NCI-H460 (cell line): ENCODE data around the gene EP400. TPM values are rescaled to one million over a fixed set of nuclear protein-coding genes. Genes with fewer than 3 reads are reported as not detected.
A peak's percentile ranks its signal among the peaks of the same experiment; 100 is the strongest.

Experiments used
- DNase-seq: peaks from one replicate; pipeline ENCODE4 v3.0.0-alpha.2; 2016; ENCODE audit warnings: low read depth; ENCODE audit errors: extremely low read depth
- total RNA-seq: library from RNA; depleted of rRNA; stranded (reverse); fragments of >200 nt; shearing (Covaris generic); gene quantifications from 2 replicates; pipeline ENCODE4 v1.2.3, GENCODE V29; 2014

Gene EP400
- total RNA-seq, 1 experiment from 2014 or later, result 12.5 TPM

DNA sequence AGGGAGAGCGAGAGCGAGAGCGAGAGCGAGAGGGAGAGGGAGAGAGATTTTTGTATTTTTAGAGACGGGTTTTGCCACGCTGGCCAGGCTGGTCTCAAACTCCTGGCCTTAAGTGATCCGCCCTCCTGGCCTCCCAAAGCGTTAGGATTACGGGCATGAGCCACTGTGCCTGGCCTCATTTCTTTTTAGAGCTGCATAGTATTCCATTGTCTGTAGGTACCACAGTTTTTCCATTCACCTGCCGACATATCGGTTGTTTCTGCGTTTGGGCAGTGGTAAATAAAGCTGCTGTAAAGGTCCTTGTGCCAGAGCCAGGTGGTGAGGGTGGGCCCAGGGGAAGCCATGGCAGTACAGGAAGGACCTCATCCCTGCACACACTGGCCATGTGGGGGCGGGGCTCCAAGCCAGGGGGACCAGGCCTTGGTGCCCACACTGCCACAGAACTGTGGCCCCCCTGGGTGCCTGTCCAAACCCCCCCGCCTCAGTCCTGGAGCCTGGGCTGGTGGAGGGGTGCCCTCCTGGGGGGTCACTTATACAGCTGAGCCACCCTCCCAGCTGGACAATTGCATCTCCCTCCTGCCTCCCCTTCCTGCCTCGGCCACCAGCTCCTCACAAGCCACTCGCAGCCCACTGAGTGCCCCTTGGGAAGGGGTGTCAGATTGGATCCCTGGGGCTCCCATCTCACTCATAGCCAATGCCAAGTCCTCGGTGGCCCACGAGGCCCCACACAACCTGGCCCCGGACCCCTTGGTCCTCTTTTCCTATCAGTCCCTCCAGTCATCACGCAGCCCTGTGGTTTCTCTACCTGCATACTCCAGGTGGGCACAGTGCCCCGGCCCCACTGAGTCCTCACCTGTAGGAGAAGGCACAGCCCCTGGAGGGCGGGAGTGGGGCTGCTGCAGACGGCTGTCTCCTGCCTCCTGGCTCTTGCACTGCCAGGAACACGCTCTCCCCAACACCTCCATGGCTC is 22.3 kb upstream of the EP400 start:
- DNase-seq, result no peak

DNA sequence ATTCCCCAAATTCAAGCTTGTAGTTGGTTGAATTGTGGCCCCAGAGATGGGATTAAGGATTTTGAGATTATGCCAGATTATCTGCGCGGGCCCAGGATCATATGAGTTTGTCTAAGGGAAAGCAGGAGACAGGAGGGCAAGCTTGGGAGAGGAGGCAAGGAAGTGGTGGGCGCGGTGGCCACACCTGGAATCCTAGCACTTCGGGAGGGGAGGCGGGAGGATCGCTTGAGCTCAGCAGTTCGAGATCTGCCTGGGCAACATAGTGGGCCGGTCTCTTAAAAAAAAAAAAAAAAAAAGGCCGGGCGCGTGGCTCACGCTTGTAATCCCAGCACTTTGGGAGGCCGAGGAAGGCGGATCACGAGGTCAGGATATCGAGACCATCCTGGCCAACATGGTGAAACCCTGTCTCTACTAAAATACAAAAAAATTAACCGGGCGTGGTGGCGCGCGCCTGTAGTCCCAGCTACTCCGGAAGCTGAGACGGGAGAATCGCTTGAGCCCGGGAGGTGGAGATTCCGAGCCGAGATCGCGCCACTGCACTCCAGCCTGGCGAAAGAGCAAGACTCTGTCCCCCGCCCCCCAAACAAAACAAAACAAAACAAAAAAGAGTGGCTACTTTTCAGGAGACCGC is 21.5 kb upstream of the EP400 start:
- DNase-seq, result no peak

DNA sequence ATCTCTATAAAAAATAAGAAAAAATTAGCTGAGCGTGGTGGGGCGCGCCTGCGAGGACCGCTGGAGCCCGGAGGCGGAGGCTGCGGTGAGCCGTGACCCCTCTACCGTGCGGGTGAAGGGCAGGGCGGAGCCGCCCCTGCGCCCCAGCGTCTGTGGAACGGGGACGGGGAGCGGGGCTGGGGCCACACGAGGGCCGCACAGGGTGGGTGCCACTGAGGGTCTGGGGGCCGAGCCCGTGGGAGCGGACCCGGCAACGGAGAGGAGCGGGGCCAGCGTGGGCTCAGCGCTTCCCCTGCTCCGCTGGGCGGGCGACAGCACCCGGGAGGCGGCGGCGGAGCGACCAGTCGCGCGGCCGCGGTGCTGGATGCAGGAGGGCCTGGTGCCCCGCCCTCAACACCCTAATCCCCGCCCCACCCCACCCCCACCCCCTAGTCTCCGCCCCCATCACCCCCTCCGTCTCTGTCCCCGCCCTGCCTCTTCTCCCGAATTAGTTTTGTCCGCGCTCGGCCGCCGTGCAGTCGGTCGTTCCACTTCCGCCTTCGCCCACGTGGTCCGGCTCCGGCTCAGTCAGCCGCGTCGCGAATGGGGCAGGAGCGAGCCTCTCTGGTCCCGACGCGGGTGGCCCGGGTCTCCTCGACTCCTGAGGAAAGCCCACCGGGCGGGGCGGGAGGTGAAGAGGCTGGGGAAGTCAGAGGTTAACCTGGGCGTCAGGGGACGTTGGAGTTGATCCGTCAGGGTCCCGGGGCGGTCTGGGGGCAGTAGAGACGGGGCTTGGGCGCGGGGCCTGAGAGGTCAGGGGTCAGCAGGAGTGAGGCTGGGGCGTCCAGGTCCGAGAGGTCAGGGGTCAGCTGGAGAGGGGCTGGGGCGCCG is 20.8 kb upstream of the EP400 start, which contains the start of gene PUS1:
TSS of gene PUS1 (plus strand) at position 566 of the 870 bp plus-strand sequence. CDS start 447 bp downstream, outside the sequence.
- peak; percentile 94 for DNase-seq

DNA sequence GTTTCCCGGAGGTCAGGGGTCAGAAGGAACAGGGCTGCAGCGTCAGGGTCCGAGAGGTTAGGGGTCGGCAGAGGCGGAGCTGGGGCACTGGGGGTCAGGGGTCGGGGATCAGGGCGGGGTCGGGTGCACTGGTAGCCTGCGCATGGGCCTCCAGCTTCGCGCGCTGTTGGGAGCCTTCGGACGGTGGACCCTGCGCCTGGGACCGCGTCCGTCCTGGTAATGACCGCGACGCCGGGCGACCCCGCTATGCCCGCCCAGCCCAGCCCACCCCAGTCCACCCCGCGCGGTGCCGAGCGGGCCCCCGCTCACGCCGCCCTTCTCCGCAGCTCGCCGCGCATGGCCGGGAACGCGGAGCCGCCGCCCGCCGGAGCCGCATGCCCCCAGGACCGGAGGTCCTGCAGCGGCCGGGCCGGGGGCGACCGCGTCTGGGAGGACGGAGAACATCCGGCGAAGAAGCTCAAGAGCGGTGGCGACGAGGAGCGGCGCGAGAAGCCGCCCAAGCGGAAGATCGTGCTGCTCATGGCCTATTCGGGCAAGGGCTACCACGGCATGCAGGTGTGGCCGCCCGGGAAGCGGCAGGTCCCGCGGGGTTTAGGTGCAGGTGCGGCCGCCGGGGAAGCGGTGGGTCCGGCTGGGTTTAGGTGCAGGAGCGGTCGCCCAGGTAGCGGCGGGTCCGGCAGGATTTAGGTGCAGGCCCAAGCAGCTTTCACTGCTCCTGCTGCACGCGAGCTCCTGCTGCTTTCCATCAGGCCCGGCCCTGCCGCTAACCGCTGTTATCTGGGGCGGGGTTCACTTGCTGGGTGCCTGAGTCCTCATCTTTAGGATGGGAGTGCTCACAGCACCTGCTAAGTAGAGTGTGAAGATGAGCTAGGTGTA is 19.9 kb upstream of the EP400 start:
- no peak for DNase-seq

DNA sequence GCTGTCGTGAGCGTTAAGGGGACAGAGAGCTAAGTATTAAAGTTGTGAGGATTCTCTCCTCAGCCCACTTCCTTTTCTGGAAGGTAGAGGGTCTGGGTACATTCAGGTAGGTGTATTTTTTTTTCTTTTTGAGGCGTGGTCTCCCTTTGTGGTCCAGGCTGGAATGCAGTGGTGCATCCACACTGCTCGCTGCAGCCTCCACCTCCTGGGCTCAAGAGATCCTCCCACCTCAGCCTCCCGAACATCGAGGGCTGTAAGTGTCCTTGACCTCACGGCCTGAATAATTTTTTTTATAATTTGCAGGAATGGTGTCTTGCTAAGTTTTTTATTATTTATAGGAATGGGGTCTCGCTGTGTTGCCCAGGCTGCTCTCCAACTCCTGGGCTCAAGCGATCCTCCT is 19.2 kb upstream of the EP400 start:
- DNase-seq, result no peak

DNA sequence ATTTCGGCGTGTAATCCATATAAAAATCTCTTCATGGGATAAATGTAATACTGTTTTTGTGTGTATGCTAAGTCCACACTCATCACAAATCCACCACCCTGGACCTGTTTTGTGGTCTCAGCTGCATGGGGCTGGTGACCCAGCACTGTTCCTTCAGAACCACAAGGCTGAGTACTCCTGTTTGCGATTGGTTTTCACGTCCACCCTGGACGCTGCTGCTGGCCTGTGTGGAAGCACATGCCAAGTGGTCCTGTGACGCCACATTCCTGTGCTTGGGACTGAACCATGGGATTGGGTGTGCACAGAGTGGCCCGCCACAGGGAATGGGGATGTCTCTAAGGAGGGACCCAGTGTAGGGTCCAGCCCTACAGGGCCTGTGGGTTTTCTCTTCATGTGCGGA is 16.4 kb upstream of the EP400 start:
- DNase-seq, result no peak

DNA sequence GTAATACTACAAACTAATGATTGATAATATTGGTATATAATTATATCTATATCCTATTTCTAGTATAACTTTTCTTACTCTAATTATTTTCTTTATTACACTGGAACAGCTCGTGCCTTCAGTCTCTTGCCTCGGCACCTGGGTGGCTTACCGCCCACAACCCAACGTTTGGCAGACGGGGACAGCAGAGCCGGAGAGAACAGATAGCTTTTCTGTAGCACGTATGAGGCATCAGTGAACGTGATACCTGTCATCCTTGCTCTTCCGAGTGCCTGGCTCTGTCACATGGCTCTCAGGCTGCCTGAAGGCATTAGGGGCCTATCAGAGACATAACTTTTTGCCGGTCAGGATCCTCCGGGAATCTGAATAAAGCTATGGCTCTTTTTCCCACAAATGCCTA is 15.2 kb upstream of the EP400 start:
- DNase-seq, result no peak

DNA sequence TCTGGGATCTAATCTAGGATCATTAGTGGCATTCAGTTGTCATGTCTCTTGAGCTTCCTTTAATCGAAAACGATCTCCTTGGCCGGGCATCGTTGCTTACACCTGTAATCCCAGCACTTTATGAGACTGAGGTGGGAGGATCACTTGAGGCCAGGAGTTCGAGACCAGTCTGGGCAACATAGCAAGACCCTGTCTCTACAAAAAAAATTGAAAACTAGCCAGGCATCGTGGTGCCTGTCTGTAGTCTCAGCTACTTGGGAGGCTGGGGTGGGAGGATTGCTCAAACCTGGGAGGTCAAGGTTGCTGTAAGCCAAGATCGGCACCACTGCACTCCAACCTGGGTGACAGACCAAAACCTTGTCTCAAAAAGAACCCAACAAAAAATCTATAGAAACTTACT is 11.7 kb upstream of the EP400 start:
- no peak for DNase-seq

DNA sequence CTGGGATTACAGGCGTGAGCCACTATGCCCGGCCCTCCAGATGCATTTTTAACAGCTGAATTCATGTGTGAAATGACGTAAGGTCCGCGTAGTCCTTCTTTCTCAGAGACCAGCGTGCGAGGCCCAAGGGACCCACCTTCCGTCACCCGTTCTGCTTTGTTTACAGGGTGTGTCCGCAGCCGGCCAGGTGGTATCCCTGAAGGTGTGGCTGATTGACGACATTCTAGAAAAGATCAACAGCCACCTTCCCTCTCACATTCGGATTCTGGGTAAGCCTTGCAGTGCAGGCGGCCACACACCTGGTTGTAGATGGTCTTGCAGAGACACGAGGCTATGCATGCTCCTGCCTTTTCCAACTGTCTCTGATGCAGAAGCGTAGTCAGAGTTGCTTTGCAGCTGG is 10.7 kb upstream of the EP400 start:
- no peak for DNase-seq

DNA sequence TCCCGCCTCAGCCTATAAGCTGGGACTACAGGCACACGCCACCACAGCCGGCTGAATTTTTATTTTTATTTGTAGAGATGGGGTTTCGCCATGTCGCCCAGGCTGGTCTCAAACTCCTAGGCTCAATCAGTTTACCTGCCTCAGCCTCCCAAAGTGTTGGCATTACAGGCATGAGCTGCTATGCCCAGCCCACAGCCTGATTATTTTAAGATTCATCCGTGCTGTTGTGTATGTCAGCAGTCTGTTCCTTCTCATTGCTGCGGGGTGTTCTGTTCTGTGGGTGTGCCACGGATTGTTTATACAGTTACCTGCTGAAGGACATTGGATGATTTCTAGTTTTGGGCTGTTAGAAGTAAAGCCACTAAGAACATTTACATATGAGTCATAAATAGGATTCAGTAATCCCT is 9.6 kb upstream of the EP400 start:
- no peak for DNase-seq

DNA sequence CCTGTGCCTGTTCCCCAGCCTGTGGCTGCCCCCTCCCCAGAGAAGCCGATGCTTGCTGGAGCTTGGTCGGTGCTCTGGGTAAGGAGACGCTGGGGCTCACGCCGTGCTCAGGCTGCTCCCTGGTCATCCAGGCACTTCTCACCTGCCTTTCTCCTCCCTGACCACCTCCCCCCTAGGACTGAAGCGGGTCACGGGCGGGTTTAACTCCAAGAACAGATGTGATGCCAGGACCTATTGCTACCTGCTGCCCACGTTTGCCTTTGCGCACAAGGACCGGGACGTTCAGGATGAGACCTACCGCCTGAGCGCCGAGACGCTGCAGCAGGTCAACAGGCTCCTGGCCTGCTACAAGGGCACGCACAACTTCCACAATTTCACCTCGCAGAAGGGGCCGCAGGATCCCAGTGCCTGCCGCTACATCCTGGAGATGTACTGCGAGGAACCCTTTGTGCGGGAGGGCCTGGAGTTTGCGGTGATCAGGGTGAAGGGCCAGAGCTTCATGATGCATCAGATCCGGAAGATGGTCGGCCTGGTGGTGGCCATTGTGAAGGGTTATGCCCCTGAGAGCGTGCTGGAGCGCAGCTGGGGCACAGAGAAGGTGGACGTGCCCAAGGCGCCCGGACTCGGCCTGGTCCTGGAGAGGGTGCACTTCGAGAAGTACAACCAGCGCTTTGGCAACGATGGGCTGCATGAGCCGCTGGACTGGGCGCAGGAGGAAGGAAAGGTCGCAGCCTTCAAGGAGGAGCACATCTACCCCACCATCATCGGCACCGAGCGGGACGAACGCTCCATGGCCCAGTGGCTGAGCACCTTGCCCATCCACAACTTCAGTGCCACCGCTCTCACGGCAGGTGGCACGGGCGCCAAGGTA is 8.4 kb upstream of the EP400 start:
- no peak for DNase-seq

DNA sequence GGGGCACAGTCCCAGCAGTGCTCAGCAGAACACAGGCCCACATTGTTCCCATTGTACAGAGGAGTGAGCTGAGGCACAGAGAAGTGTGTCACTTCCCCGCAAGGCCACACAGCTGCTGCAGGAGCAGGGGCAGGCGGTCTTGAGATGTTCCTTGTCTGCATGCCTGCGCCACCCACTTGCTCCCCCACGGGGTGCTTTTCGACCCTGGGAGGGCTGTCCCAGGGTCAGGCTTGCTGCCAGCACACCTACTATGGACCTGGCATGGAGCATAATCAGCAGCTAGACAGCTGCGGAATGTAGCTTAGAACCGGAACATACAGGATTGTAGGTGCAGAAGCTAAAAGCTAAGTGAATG is 7.8 kb upstream of the EP400 start:
- no peak for DNase-seq

DNA sequence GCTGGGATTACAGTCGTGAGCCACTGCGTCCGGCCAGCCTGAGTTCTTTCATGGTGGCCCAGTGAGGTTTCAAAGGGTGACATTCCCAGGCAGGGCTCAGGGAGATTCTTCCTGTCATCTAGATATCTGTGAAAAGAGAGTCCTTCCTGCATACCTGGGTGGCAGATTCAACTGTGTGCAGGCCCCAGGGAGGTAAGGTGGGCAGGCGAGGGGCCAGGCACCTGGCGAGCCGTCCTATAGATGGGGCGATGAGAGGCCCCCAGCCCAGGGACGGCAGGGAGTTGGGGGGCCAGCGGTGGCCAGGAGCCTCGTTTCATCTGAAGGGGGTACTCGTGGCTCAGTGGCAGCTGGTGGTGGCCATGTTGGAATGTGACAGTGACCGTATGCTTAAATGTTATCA is 7.1 kb upstream of the EP400 start:
- no peak for DNase-seq

DNA sequence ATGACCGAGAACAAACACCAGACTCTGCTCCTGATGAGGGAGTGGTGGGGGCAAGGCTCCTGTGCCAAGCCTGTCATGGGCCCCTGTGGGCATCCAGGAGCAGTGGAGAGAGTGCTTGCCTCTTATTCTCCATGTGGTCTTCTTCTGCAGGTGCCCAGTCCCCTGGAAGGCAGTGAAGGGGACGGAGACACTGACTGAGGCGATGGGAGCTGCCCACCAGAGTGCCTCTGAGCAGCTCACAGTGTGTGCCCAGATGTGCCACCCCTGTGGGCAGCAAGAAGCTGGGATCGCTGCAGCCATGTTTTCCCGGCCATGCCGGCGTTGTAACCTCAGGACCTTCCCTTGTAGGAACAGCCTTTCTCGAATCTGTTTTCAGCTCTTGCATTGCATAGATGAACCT is 6.4 kb upstream of the EP400 start:
- DNase-seq, result no peak

DNA sequence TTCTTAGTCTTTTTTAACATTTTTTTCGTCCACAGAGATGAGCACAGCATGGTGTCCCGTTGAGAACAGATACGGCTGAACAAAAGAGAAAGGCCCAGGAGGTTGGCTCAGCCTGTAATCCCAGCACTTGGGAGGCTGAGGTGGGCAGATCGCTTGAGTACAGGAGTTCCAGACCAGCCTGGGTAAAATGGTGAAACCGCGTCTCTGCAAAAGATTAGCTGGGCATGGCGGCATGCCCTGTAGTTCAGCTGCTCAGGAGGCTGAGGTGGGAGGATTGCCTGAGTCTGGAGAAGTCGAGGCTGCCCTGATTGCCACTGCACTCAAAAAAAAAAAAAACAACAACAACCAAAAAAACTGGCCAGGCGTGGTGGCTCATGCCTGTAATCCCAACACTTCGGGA is 5.9 kb upstream of the EP400 start:
- DNase-seq, result no peak

DNA sequence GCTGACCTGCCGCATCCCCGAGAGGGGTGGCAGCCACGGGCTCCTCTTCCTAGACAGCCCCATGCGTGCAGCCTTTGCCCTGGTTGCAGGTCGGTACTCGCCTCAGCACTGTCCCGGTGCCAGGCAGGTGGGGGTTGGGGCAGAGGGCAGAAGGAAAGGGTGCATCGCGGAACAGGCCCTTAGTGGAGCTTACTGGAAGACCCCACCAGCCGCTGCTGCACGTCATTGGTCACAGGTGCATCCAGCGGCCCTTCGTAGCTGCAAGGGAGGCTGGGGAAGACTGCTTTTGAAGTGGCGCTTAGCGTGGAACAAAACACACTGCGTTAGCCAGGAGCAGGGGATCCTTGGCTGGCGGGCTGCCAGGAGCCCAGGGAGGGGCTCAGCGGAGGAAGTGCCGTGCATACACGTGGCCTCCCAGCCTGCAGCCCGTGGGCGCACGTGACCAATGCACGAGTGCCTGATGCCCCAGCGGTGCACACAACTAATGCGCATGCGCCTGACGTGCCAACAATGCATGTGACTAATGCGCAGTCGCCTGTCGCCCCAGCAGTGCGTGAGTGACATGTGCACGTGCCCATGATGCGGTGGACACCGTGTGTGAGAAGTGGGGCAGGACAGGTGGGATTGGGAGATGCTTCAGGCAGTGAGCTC is 5.0 kb upstream of the EP400 start:
- DNase-seq, result no peak

DNA sequence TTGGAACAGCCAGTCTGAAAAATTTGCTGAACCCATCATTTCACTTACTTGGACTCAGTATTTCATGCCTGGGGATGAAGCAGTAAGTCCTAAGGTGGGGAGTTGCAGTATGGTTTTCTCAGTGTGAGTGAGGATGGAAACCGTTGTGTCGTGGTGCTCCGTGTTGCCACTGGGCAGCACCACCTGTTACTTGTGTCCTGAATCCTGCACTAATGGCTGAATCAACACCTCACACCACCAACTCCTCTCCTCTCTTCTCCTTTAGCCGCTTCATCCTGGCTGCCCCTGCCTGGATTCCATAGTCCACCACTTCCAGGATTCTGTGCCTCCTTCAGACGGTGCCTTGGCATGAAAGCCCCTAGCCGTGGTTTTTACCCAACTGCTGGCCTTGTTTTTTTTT is 3.0 kb upstream of the EP400 start:
- no peak for DNase-seq

DNA sequence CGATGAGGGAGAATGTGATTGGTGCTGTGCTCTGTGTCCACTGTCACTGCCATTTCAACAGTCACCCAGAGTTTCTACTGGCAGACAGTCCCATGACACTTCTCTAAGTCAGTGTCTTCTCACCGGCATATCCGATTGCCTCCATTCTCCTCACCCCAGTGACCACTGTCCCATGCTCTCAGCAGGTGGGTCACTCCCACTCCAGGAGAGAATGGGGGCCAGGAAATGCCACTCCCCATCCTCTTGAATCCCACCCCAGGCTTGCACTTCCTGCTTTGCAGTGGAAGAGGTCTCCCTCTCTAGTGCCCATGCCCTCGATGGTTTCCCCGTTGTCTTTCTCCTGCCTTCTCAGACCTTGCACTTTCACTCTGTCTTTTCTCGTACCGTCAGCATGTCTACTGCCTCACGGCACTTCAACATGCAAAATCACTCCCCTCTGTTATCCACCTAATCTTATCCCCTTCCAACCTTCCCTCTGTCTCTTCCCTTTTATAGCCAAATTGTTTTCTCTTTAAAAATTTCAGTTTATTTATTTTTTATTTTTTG is 2.2 kb upstream of the EP400 start:
- no peak for DNase-seq
